ENCODE results near the gene ARHGEF2.
"Not testable (repeated sequence)": the region's sequence is repeated elsewhere in the genome, so short reads cannot be mapped to it uniquely, and the experiment has no call there.

The ARHGEF2 gene

DNA sequence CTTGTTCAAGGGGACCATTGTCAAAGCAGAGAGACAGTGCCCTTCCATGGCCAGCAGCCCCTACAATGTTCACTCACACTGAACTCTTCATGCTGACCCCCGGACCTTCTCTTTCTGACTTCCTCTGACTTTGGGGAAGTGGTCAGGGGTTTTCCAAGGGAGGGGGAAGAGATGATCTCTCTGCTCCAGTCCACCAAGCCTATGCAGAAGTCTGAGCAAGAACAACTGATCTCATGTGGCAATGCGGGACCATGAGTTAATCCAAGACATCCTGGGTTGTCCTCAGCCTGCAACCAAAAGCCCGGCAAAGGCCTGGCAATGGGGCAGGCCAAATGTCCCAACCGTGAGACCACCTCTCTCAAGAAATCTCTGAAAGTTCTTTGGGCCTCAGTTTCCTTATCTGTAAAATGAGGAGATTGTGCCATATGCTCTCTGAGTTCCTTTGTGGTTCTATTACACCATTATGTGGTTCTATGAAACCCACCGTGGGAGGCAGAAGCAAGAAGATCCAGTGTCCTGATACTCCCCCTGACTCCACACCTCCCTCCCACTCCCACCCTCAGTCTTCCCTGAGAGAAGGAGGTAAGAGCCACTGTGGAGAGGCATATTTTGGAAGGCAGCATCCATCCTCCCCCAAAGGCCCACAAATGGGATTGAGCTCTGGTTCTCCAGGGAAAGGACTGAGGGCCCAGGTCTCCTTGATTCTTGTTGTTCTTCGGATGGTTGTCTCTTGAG is 11.8 kb upstream of the ARHGEF2 start:
- DNase-seq (ENCODE audit: low read depth), result no peak

DNA sequence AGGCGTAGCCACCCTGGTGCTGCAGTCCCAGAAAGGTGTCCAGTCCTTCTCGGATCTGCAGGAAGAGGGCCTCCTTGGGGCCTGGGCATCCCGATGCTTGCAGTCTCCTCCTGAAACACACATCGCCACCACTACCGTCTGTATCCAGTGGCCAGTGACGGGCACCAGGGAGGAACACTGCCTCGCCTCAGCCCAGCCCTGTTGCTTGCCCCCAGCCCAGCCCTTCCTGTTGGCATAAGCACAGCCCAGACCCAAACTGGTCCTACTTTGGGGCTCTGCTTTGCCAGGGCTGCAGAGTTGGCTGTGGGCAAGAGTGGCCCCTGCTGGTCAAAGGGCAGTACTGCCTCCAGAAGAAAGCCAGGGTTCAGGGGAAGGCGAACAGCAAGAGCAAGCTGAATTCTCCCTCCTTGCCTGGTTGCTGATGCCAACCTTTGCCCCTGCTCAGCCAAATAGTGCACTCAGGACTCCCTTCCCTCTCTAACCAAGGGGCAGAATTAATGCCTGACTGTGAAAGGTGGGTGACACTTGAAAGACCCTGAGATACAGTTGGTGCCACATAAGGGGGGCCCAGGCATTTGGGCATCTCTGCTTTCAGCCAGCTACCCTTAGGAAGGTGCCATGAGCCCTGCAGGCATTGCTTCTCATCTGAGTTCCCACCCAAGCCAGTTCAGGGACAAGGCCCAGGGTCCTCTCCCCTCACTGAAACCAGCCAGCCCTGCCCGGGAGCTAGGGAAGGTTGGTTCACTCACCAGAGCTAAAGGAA is 11.1 kb upstream of the ARHGEF2 start:
- DNase-seq (ENCODE audit: low read depth), result peak; percentile 69

DNA sequence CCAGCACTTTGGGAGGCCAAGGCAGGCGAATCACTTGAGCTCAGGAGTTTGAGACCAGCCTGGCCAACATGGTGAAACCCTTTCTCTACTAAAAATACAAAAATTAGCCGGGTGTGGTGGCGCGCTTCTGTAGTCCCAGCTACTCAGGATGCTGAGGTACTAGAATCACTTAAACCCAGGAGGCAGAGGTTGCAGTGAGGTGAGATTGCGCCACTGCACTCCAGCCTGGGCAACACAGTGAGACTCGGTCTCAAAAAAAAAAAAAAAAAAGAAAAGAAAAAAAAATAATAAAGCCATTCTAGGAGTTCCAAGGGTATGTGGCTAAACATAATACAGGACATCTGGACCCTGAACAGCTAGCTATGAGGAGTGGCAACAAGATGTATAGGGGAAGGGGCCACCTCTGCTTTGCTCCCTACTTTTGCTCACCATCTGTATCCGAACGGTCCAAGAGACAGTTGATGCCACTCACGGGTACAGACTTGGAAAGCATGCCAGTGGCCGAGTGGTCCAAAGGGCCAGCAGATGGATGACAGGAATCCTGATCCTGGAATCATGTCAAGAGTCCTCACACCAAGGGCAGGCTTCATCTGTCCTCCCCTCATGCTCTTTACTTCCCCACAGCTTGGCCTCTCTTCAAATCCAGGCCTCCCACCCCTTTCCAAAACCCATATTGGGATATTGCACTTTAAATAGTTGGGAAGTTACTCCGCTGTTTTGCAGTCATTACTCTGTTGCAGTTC is 6.7 kb upstream of the ARHGEF2 start:
- DNase-seq (ENCODE audit: low read depth), result not testable (repeated sequence)

DNA sequence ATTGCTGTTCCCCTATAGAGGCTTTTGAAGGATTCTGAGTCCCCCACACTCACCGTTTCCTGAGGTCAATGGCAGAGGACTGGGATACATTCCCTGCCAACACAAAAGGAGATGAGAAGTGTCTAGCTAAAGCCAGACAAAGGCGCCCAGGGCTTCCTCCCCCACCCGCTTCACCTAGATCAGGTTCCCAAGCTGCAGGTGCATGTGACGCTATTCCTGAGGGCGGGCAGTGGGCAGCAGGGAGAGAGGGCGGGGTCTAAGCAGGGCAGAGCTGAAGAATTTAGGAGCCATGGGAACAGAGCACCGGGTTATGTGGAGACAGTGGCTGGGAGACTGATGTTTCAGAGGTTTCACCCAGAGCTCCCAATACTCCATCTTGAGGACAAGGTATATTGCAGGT is 6.0 kb upstream of the ARHGEF2 start:
- DNase-seq (ENCODE audit: low read depth), result no peak

DNA sequence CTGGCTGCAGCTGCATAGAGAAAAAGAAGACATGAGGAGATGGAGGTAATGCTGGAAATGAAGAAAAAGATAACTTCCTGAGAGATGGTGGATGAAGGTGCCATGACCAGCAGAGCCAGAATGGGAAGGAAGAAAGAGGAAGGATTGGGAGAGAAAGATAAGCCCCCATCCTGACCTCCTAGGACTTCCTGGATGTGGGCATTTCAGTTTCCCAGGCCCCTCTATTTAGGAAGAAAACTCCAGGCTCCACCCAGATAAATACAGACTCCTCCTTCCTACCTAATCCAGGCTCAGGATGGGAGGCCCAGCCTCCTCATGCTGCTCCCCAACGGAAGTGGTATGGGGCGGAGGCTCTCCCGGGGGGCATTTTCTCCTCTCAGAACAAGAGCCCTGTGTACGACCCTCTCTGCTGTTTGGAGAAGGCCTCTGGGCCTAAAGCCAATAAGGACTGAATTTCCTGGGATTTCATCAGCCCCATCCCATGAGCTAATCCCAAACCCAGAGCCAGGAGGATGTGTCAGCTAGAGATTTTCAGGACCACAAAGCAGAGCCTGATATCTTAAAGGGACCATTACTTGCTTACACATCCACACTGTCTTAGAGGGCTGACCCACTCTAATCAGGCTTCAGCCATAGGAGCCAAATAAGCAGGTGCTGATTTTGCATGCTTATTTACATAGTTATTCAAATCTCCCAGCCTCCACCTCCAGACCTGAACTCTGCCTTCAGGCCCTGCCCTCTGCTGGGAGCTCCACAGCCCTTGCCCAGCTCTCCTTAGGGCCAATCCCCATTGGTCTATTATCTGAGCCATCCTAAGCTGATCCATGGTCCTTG is 5.1 kb upstream of the ARHGEF2 start:
- no peak for DNase-seq (ENCODE audit: low read depth)

DNA sequence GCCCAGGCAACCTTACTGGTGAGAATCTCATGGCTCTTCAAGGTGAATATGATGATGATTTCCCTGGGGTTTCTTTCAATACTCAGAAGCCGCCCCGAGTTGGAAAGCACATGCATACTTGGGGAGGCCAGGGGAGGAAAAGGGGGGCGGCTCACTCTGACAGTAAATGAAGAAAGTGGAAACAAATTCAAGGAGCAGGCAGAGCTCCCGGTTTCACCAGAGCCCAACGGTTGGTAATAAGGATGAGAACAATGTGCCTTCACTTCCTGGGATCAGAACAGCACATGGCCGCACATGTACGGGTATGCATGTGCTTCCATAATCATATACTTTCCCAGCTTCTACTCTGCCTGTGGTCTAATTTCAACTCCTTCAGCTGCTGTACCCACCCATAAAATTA is 3.8 kb upstream of the ARHGEF2 start:
- DNase-seq (ENCODE audit: low read depth), result no peak

DNA sequence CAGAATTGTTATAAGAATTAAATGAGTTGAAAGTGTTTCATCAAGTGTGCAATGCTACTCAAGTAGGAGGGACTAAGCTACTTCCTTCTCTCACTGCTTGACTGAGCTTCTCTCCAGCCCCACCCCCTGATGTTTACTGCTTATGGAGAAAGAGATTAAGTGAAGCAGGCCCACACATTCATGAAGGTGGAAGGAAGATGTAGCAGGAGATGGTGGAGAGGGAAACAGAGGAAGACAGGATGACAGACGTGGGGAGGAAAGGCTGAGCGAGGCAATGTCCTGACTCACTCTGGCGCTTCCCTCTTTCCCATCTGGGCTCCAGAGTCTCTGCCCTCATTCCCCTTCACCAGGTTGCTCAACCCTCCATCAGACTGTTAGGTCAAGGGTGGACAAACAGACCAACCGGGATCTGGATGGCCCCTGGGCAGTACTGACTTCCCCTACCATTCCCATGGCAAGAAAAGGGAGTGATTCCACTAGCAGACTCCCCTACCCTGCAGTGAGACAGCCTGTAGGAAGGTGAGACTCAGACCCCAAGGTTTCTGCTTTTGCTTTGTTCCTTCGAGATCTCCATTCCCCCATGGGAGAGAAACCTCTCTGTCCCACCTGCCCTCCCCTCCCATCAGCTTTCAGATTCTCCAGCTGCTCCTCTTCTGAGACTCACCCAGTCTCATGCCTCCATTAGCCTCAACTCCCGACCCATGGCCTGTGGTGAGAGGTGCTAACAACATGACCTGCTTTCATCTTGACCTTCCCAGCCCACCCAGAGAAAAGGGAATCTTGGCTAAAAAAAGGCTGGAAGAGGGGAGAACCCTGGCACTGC is 3.1 kb upstream of the ARHGEF2 start:
- DNase-seq (ENCODE audit: low read depth), result no peak

DNA sequence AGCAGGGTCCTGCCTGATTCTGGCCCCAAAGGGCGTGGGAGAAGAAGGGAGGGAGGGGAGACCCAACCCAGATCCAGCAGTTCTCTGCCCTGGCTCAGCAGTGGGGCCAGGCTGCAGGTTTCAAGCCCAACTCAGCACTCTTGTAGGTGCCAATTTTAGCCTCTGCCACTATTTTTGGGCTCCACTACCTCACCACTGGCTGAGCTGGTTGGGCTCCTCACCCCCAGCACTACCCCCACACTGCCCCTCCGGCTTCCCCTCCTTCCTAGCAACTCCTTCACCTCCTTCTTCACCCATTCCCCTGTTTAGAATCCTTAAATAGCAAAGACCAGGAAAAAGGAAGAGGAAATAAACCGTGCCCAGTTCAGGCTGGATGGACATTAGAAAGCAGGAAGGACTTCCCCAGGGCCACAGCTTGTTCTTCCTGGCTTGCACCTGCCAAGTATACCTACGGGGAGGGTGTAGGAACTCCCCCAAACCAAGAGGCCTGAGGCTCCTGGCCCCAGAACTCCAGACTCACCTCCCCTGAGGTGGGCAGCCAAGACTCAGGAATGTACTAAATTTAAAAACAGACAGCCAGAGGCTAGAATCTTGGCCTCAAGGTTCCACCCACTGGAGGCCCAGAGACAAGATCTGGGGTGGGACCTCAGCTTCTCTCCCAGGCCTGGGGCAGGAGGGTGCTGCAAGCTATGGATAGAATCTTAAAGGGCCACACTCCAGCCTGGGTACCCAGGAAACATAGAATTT is 1.4 kb upstream of the ARHGEF2 start:
- DNase-seq (ENCODE audit: low read depth), result no peak

DNA sequence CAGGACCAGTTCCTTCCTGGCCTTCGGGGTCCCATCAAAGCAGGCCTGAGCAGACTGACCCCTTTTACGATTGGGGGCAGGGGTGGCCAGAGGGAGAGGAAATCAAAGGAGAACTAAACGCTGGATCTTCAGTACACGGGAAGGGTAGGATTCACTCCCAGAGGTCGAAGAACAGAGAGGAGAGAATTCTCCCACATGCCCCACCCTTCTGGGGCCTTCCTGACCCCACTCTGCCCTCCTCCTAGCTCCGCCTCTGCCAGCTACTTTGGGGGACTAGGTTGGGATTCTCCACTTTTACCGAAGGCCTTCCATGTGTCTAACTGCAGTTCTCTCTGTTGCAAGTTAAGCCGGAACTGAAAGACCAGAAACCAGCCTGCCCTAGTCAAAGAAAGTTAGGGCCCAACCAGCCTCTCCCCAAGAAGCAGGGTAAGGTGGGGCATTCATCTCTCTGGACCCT is 654 bp upstream of the ARHGEF2 start:
- no peak for DNase-seq (ENCODE audit: low read depth)

DNA sequence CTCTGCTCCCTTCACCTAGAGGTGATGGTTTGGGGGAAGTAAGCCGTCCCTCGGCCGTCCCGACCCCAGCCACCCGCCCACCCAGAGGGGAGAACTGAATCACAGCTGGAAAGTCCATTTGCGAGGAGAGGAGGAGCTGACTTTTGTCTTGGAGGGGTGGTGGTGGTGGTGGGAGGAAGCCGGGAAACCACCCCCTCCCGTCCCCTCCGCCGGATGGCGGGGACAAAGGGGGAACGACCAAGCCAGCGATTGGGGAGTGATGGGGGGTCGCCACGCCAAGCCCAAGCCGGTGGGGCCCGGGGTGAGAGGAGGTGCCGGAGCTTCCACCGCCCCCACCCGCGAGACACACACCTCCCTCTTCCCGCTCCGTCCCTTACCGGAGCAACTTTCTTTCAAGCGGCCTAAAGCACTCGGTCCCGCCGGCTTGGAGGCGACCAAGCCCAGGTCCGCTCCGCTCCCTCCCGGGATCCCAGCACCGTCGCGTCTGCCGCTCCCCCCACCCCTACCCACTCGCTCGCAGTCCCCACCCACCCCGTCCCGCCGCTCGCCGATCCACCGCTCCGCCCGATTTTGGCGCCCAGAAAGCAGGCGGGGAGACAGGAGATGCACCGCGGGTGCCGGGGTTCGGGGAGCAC is 540 bp downstream of the ARHGEF2 start:
- peak; percentile 62 for DNase-seq (ENCODE audit: low read depth)

DNA sequence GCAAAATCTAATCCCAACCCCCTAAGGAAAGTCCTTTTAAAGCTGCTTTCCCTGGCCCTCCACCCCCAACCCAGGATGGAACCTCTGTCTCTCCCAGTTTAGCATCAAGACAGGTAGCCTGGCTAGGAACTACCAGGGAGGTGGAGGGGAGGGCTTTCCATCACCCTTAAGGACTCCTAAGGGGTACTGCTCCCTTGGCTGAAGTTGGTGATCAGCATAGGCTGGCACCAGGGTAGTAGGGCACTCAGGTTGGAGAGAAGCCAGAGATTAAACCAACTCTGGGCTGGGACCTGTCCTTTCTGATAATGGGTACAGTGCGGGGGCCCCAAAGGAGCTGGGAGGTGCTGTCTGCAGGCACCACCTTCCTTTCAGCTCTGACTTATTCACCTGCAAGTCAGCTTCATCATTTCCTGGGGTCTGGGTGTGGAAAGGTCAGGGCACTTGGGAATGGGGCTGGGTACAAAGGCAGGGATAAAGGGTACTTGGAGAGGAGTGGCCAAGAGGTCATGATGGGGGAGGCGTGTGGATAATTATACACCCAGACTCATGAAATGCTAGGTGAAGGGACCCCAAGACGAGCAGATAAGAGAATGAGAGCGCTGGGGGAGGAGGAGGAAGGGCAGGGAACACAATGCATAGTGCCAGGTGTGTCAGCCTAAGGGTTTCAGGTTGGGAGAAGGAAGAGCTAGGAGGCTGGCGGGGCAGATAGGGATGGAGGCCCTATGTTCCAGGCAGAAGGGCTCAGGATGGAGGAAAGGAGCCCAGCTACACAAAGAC is 1.2 kb downstream of the ARHGEF2 start:
- no peak for DNase-seq (ENCODE audit: low read depth)

DNA sequence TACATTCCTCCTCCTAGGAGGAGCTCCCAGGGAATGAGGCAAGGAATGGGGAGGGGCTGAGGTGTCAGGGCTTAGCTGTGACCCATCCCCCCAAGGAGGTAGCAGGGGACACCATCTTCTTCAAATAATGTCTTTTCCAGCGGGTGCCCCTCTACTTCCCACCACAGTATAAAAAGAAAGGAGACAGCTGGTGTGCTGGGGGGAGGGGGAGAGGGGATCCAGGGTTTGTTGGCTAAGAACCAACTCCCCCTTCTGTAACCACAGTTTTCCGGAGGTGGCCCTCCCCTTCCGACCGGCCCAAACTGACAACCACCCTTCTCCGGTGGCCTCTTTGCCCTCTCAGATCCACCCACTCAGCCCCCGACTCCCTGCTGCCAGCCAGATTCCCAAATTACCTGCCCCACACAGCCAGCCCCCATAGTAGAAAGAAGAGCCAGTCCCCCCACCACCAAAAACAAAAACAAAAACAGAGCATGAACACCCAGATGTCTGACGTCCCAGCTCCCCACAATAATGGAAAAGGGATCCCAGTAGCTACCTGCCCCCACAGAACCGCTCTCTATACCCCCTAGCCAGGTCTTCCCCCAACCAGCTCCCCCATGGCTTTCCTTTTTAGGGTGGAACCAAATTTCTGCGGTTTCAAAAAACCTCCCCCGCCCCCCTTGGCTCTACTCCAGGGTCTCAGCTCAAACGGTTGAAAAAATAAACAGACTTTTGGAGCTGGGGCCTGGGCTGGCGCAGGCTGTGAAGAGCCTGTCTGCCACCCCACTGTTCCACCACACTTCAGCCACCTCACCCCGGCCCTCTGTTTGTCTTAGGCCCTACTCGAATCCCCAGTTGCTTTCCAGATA is 2.1 kb downstream of the ARHGEF2 start:
- no peak for DNase-seq (ENCODE audit: low read depth)

DNA sequence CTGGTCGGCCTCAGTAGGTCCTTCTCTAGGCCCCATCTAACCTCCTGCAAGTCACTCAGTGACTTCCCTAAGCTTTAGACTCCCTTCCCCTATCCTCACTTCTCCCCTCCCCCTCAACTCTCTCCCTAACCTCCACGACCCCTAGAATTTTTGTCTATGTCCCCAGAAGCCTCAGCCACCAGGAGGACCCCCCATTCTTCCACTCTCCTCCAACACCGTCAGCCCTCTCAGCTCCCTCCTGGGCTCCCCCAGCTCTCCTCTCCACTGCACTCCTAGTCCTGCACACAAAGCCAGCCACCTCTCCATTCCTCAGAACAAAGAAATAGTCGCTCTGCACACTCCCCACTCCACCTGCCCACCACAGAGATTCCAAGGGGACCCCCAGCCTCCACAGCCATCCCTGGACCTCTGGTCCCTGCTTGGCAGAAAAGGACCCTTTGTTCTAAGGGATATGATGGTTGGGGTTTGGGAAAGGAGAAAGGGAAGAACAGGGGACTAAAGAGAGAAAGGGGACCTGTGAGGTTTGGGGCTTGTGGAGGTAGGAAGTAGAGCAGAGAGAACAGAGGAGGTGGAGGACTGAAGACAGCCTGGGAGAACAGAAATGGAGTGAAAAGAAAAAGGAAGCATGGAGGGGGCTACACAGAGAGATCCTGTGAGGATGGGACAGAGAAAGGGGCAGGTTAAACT is 2.8 kb downstream of the ARHGEF2 start:
- DNase-seq (ENCODE audit: low read depth), result no peak

DNA sequence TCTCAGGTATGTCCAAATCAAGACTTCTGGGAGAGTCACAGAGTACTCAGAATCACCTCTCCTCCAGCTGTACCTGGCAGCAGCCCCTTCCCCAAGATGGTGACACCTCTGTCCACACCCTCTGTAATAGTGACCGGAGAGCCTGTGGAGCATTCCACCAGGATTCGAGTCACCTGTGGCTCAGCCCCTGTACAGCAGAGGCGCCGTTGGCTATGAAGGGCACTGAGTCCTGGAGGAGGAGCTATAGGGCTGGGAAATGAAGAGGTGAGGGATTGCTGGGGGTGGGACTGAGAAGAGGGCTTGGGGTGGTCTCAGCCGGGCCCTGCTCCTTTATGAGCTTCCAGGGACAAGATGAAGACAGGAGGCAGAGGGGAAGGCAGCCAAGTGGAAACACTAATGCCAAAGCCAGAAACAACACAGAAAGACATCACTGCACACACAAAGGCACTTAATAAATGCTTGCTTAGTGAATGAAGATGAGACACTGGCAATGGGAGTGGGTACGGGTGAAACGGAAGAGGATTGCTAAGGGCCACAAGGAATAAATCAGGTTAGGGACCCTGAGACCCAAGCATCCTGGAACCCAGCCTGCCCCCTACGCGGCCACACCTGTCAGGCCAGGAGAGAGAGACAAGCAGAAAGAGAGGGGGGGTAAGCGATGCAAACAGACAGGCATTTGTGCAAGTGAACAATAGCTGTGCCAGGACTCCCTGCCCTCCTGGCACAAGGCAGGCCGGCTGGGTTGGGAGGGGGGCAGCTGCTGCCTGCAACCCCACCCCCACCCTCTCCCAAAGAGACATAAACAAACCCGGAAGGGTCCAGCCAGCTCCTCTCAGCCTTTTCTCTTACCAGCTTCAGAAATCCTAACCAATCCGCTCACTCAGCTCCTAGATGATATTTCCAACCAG is 3.9 kb downstream of the ARHGEF2 start:
- DNase-seq (ENCODE audit: low read depth), result no peak

DNA sequence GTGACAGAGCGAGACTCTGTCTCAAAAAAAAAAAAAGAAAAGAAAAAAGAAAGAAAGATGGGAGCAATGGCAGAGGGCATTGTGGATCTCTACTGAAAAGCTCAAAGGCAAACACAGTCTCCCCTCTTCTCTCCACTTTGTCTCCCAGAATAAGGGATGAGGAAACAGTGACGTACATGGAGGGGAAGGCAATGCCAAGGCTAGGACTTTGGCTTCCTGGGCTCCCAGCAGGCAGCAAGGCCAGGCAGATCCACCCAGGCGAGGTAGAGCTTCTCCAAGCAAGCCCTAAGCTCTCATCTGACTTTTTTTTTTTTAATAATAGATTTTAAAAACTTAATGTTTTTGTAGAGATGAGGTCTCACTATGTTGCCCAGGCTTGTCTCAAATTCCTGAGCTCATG is 4.6 kb downstream of the ARHGEF2 start:
- DNase-seq (ENCODE audit: low read depth), result no peak

Measured in activated T-cell treated with anti-CD3 and anti-CD28 coated beads for 48 hours (primary cell).